K562 (cell line): ENCODE measurements around the gene FPR1. TPM values are rescaled to one million over a fixed set of nuclear protein-coding genes. Genes with fewer than 3 reads are reported as not detected.
A peak's percentile ranks its signal among the peaks of the same experiment; 100 is the strongest.

Source experiments
- BCLAF1 ChIP-seq, 2 experiments: fragments of 450-650 bp in 1 of 2; IDR thresholded peaks; 2 replicates each; pipeline ENCODE4 v1.6.1; 2011 to 2017; ENCODE audit warnings: low read depth in 2 of 2, antibody characterized with exemption in 1 of 2, borderline replicate concordance in 1 of 2, low read length in 1 of 2, mild to moderate bottlenecking in 1 of 2, mixed read lengths in 1 of 2; ENCODE audit not compliant: control insufficient read depth in 1 of 2
- BHLHE40 ChIP-seq: IDR thresholded peaks from 2 replicates; pipeline ENCODE4 v1.6.1; 2011; ENCODE audit warnings: low read length, improper control_type of control experiment
- CCNT2 ChIP-seq: IDR thresholded peaks from 2 replicates; pipeline ENCODE4 v1.6.1; 2011; ENCODE audit warnings: borderline replicate concordance, low read depth, mild to moderate bottlenecking, moderate library complexity, mixed read lengths, low read length; ENCODE audit not compliant: insufficient read length; ENCODE audit errors: extremely low read depth
- CEBPZ ChIP-seq: fragments of 150-350 bp; IDR thresholded peaks from 2 replicates; pipeline ENCODE4 v1.6.1; 2014; ENCODE audit warnings: low read depth, mild to moderate bottlenecking, low read length, borderline replicate concordance
- COPS2 ChIP-seq: fragments of 450-650 bp; conservative IDR thresholded peaks from 2 replicates; pipeline ENCODE4 v1.6.1; 2016; ENCODE audit warnings: mild to moderate bottlenecking, moderate library complexity
- E4F1 ChIP-seq: fragments of 250-450 bp; sonication (Bioruptor Pico); IDR thresholded peaks from 2 replicates; pipeline ENCODE4 v1.5.0; 2021; ENCODE audit warnings: mild to moderate bottlenecking, borderline replicate concordance
- GTF2F1 ChIP-seq: IDR thresholded peaks from 2 replicates; pipeline ENCODE4 v1.6.1; 2011; ENCODE audit warnings: low read depth, low read length, improper control_type of control experiment
- KDM4B ChIP-seq, 2 experiments: fragments of 450-650 bp in 1 of 2; sonication (generic) in 1 of 2; IDR thresholded peaks; 2 replicates each; pipeline ENCODE4 v1.6.1; 2016 to 2017; ENCODE audit warnings: borderline replicate concordance in 2 of 2, antibody characterized with exemption in 1 of 2, low read depth in 1 of 2, mild to moderate bottlenecking in 1 of 2
- KLF6 ChIP-seq: fragments of 250-450 bp; sonication (Bioruptor Pico); IDR thresholded peaks from 2 replicates; pipeline ENCODE4 v1.4.0; 2020; ENCODE audit warnings: mild to moderate bottlenecking, moderate library complexity, borderline replicate concordance
- MYNN ChIP-seq, 2 experiments: sonication (generic); formaldehyde crosslinking in 1 of 2; IDR thresholded peaks; 2 replicates each; pipeline versions ENCODE4 v1.5.0 to v1.6.1; 2016 to 2020; ENCODE audit warnings: antibody characterized with exemption in 1 of 2, missing genetic modification reagents in 1 of 2
- NELFE ChIP-seq: IDR thresholded peaks from 2 replicates; pipeline ENCODE4 v1.6.1; 2011; ENCODE audit warnings: mild to moderate bottlenecking; ENCODE audit not compliant: insufficient read depth, insufficient read length
- RHOXF2B ChIP-seq: fragments of 250-450 bp; sonication (Bioruptor Pico); conservative IDR thresholded peaks from 2 replicates; pipeline ENCODE4 v1.5.1; 2021
- SIRT6 ChIP-seq: IDR thresholded peaks from one replicate; pipeline ENCODE4 v1.6.1; 2012; ENCODE audit warnings: low read depth, mild to moderate bottlenecking, control low read depth, inconsistent platforms, low read length, moderate library complexity
- ZNF780A ChIP-seq: fragments of 250-450 bp; sonication (Bioruptor Pico); IDR thresholded peaks from 2 replicates; pipeline ENCODE4 v1.5.0; 2021; ENCODE audit warnings: mild to moderate bottlenecking
- polyA plus RNA-seq, 8 experiments: library from polyadenylated mRNA; depleted of rRNA in 4 of 8; stranded (reverse) in 5 of 8; unstranded in 3 of 8; fragments of >200 nt; fragmentation: Nextera tagmentation in 2 of 8; fragmentation: Illumina TruSeq in 1 of 8; extraction: Ambion mirVana in 2 of 8; extraction: Trizol in 1 of 8; gene quantifications; 2 replicates each; pipeline versions ENCODE4 v1.2.1 to v1.2.3, GENCODE V29; 2011 to 2014; ENCODE audit warnings: inconsistent platforms in 1 of 8, missing spikeins in 1 of 8
- total RNA-seq, 7 experiments: library from RNA; depleted of rRNA in 6 of 7; stranded (reverse); fragments of >200 nt in 6 of 7; fragmentation: Illumina TruSeq in 2 of 7; extraction: Trizol in 2 of 7; gene quantifications; 2 replicates each; pipeline versions ENCODE4 v1.2.1 to v1.2.3, GENCODE V29; 2011 to 2021; ENCODE audit warnings: low replicate concordance in 1 of 7
- TF ChIP-seq, protein P1 (sequence below): fragments of 450-650 bp; IDR thresholded peaks from 2 replicates; pipeline ENCODE4 v1.6.1; 2017; ENCODE audit warnings: antibody characterized with exemption

The FPR1 gene
- total and polyA plus RNA-seq, 9 of the 15 experiments (the other 6 are each of a cell fraction or from before 2014, with no cell fraction given), result 0.06 to 0.25 (median 0.14) TPM; not detected in 4

DNA sequence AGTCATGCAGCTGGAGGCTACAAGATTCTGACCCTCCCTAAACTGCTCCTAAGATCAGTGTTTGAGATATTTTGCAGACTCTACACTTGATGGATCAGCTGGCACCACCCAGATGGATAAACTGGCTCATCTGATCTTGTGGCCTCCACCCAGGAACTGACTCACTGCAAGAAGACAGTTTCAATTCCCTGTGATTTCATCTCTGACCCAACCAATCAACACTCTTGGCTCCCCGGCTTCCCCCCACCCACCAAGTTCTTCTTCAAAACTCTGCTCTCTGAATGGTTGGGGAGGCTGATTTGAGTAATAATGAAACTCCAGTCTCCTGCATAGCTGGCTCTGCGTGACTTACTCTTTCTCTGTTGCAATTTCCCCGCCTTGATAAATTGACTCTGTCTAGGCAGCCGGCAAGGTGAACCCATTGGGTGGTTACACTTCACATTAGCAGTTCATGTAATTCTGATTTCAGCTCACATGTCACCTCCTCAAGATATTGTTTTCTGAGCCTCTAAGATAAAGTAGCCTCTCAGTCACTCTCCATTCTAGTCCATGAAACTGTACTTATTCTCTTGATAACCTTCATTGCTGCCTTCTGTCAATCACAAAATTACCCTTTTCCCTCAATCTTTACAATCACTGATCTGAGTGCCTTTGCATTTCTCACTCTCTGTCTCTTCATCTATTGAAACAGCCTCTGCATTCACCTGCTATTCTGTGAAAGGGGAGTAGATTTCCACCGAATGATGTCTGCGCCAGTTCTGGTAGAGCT lies 33.4 kb upstream of the FPR1 start (continued):
- TF ChIP-seq BCLAF1 (IDR thresholded peaks at IDR 0.05; ENCODE audit: borderline replicate concordance in 1 of 2, control insufficient read depth in 1 of 2, low read depth in 2 of 2, low read length in 1 of 2) (no peak), KLF6 (no peak), SIRT6 (no peak), GTF2F1 (no peak), MYNN (IDR thresholded peaks at IDR 0.05) (peak; percentile 68; the same call in 1 of the 2 replicates), MYNN (CRISPR knock-in tag; IDR thresholded peaks at IDR 0.05) (no peak), ZNF780A (no peak), E4F1 (CRISPR knock-in tag) (no peak), COPS2 (no peak), RHOXF2B (no peak), CCNT2 (no peak), BHLHE40 (peak; percentile 12; the same call in 1 of the 2 replicates), NELFE (no peak), KDM4B (IDR thresholded peaks at IDR 0.05; ENCODE audit: borderline replicate concordance in 2 of 2, low read depth in 1 of 2) (no peak), CEBPZ (no peak)
- TF ChIP-seq, protein P1, sequence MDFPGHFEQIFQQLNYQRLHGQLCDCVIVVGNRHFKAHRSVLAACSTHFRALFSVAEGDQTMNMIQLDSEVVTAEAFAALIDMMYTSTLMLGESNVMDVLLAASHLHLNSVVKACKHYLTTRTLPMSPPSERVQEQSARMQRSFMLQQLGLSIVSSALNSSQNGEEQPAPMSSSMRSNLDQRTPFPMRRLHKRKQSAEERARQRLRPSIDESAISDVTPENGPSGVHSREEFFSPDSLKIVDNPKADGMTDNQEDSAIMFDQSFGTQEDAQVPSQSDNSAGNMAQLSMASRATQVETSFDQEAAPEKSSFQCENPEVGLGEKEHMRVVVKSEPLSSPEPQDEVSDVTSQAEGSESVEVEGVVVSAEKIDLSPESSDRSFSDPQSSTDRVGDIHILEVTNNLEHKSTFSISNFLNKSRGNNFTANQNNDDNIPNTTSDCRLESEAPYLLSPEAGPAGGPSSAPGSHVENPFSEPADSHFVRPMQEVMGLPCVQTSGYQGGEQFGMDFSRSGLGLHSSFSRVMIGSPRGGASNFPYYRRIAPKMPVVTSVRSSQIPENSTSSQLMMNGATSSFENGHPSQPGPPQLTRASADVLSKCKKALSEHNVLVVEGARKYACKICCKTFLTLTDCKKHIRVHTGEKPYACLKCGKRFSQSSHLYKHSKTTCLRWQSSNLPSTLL, result no peak
